OCI-LY7 (cell line): ENCODE results near the gene PPHLN1. TPM values are rescaled to one million over a fixed set of nuclear protein-coding genes. Genes with fewer than 3 reads are reported as not detected.

Experiments
- BruUV-seq: library from RNA; stranded (reverse); fragments of 400-500 nt; replicated peaks from 2 replicates; lab custom pipeline; 2021; lab: Mats Ljungman, UMichigan
- CTCF ChIA-PET: fragments of 300-600 bp; sonication (Branson Sonifier 250); formaldehyde crosslinking; loops from one replicate; lab custom pipeline; 2022; ENCODE audit warnings: antibody characterized with exemption; ENCODE audit not compliant: unreplicated experiment; lab: Charles Lee
- POLR2A ChIA-PET: fragments of 300-600 bp; sonication (Branson Sonifier 250); formaldehyde crosslinking; loops from one replicate; lab custom pipeline; 2022; ENCODE audit warnings: antibody characterized with exemption; lab: Charles Lee
- DNase-seq: peaks from one replicate; pipeline ENCODE4 v3.0.0-alpha.2; 2015; ENCODE audit warnings: low spot score
- H2AFZ ChIP-seq: fragments of 200-600 bp; sonication (generic), shearing (Covaris generic); 2 replicates; pipeline ENCODE4 v1.6.1; 2014; ENCODE audit warnings: mild to moderate bottlenecking, antibody characterized with exemption, low read length, moderate library complexity
- H3K27ac ChIP-seq: fragments of 200-600 bp; sonication (generic); 2 replicates; pipeline ENCODE4 v1.5.1; 2014; ENCODE audit warnings: mixed run types, low read depth, mild to moderate bottlenecking, moderate library complexity, low read length, inconsistent platforms; ENCODE audit not compliant: poor library complexity, severe bottlenecking
- H3K36me3 ChIP-seq: fragments of 200-600 bp; sonication (generic); 2 replicates; pipeline ENCODE4 v1.6.1; 2014; ENCODE audit warnings: mild to moderate bottlenecking, antibody characterized with exemption, low read length, moderate library complexity, mixed read lengths; ENCODE audit not compliant: insufficient read depth
- H3K4me1 ChIP-seq: fragments of 200-600 bp; sonication (generic); 2 replicates; pipeline ENCODE4 v1.5.1; 2014; ENCODE audit warnings: mild to moderate bottlenecking, low read length; ENCODE audit not compliant: insufficient read depth, poor library complexity, severe bottlenecking
- H3K4me2 ChIP-seq: fragments of 200-600 bp; sonication (generic); 2 replicates; pipeline ENCODE4 v1.6.1; 2014; ENCODE audit warnings: mild to moderate bottlenecking, low read length
- H3K4me3 ChIP-seq: fragments of 200-600 bp; sonication (generic); 2 replicates; pipeline ENCODE4 v1.5.1; 2014; ENCODE audit warnings: mild to moderate bottlenecking, low read depth, low read length; ENCODE audit not compliant: poor library complexity, severe bottlenecking
- H3K79me2 ChIP-seq: fragments of 200-600 bp; sonication (generic); 2 replicates; pipeline ENCODE4 v1.6.1; 2016; ENCODE audit warnings: low read depth, mild to moderate bottlenecking, low read length, moderate library complexity, mixed read lengths; ENCODE audit not compliant: insufficient read depth
- H3K9me2 ChIP-seq: fragments of 200-600 bp; sonication (generic); 2 replicates; pipeline ENCODE4 v1.6.1; 2016; ENCODE audit warnings: mild to moderate bottlenecking, low read length, mixed read lengths; ENCODE audit not compliant: insufficient read depth
- H3K9me3 ChIP-seq: fragments of 200-600 bp; sonication (generic); 2 replicates; pipeline ENCODE4 v1.6.1; 2014; ENCODE audit warnings: mild to moderate bottlenecking, mixed run types, low read length, mixed read lengths
- H4K20me1 ChIP-seq: fragments of 200-600 bp; sonication (generic); 2 replicates; pipeline ENCODE4 v1.6.1; 2014; ENCODE audit warnings: mild to moderate bottlenecking, antibody characterized with exemption, low read length, moderate library complexity, mixed read lengths; ENCODE audit not compliant: insufficient read depth
- EZH2phosphoT487 ChIP-seq: fragments of 200-600 bp; sonication (generic); IDR thresholded peaks from 2 replicates; pipeline ENCODE4 v1.6.1; 2018; ENCODE audit warnings: low read depth, borderline replicate concordance, mild to moderate bottlenecking, mixed run types, antibody characterized with exemption, low read length, moderate library complexity, mixed read lengths
- intact Hi-C: fragments of 100-400 bp; cut with micrococcal nuclease; formaldehyde crosslinking; loops from one replicate; pipeline ENCODE4 v1.10.0; 2022; ENCODE audit not compliant: unreplicated experiment
- total RNA-seq, 2 experiments: library from RNA; depleted of rRNA in 1 of 2; stranded (reverse); fragments of >200 nt in 1 of 2; shearing (Covaris generic) in 1 of 2; gene quantifications; 2 replicates each; pipeline ENCODE4 v1.2.3, GENCODE V29; 2014 to 2022
- TF ChIP-seq, protein P1 (sequence below): fragments of 200-600 bp; sonication (generic); conservative IDR thresholded peaks from 2 replicates; pipeline ENCODE4 v1.5.1; 2014; ENCODE audit warnings: mild to moderate bottlenecking, antibody characterized with exemption, low read length, moderate library complexity, mixed read lengths

Gene PPHLN1
- total RNA-seq, 2 experiments from 2014 or later = 95.3 to 97.6 TPM

DNA sequence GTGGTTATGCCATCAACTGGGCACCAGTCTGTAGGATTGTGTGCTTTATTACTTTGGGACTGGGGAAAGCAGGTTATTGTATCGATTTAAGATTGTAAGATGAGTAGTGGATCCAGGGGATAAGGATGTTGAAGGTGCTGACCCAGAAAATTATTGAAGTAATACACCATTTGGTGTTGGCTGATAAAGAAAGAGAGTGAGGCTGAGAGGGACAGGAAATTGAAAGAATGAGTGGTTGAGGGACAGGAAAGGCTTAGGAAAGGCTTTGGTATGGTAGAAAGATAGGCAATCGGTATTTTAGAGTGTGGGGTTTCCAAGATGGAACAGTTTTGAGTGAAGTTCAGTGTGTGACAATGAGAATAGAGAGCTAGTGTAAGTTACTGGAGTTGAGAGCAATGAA lies 12.3 kb downstream of the PPHLN1 start:
- ChIA-PET CTCF (no interaction called here), POLR2A (interaction anchor here (0.6 to 1.2 kb wide), 2 partner anchors 13 to 257 kb away, joined by 3 read pairs; no protein-coding TSS in a partner anchor)
- Histone ChIP-seq H2AFZ (no peak overlapping the region), H3K27ac (no peak overlapping the region), H3K4me3 (no peak overlapping the region), H4K20me1 (peaks cover 15% of the 10 kb centered on the region), H3K9me2 (no peaks in the 10 kb centered on the region), H3K36me3 (peaks cover 81% of the 10 kb centered on the region), H3K79me2 (peaks cover 83% of the 10 kb centered on the region), H3K4me2 (no peak overlapping the region), H3K9me3 (no peaks in the 10 kb centered on the region), H3K4me1 (no peaks in the 10 kb centered on the region)
- intact Hi-C loops = no loop called here
- no peak for DNase-seq
- no TSS peak for BruUV-seq
- no peak for TF ChIP-seq EZH2phosphoT487
- TF ChIP-seq, protein P1, sequence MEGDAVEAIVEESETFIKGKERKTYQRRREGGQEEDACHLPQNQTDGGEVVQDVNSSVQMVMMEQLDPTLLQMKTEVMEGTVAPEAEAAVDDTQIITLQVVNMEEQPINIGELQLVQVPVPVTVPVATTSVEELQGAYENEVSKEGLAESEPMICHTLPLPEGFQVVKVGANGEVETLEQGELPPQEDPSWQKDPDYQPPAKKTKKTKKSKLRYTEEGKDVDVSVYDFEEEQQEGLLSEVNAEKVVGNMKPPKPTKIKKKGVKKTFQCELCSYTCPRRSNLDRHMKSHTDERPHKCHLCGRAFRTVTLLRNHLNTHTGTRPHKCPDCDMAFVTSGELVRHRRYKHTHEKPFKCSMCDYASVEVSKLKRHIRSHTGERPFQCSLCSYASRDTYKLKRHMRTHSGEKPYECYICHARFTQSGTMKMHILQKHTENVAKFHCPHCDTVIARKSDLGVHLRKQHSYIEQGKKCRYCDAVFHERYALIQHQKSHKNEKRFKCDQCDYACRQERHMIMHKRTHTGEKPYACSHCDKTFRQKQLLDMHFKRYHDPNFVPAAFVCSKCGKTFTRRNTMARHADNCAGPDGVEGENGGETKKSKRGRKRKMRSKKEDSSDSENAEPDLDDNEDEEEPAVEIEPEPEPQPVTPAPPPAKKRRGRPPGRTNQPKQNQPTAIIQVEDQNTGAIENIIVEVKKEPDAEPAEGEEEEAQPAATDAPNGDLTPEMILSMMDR = no peak

DNA sequence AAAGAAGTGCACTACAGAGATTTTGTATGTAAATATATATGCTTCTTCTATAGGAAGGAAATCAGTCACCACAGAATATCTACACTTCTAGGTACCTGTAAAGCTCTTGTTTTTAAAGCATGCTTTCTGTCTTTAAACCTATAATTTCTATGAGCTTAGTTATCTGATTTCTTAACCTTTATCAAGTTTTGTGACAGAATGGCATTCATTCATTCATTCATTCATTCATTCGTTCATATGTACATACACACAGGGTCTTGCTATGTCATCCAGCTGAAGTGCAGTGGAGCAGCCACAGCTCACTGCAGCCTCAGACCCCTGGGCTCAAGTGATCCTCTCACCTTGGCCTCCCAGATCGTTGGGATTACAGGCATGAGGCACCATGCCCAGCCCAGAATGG lies 16.1 kb downstream of the PPHLN1 start:
- CTCF ChIA-PET = no interaction called here

DNA sequence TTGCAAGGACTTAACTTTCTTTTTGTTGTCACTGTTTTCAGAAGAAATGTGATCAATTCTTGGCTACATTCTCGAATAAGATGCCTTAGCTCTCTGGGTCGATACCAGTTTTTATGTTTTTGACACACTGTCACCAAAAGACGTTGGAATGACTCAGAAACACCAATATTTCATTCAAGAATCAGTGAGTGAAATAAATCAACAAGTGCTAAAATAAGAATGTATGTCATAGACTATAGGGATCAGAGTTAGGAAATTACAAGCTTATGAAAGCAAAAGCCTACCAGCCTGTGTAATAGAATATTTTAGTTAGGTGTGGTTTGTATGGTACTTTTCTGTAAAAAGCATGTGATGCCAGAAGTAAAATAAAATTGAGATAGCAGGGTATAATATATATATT lies 17.8 kb downstream of the PPHLN1 start:
- ChIA-PET POLR2A (no interaction called here), CTCF (no interaction called here)
- Histone ChIP-seq H3K4me1 (no peaks in the 10 kb centered on the region), H3K9me2 (no peaks in the 10 kb centered on the region), H3K79me2 (peaks cover 90% of the 10 kb centered on the region), H2AFZ (no peak overlapping the region), H3K27ac (no peak overlapping the region), H3K9me3 (0 out of 2 replicates have a peak, but pooled peaks cover 3% of the 10 kb centered on the region), H4K20me1 (peaks cover 6% of the 10 kb centered on the region; the same call in 1 of the 2 replicates), H3K36me3 (peaks cover 76% of the 10 kb centered on the region), H3K4me2 (no peak overlapping the region), H3K4me3 (no peak overlapping the region)
- intact Hi-C loops = no loop called here
- BruUV-seq = no TSS peak
- TF ChIP-seq, protein P1 = no peak
- TF ChIP-seq EZH2phosphoT487 = no peak
- no peak for DNase-seq

More for the DNA sequence above, 16.1 kb downstream of the PPHLN1 start:
- Histone ChIP-seq H3K4me2 (no peak overlapping the region), H4K20me1 (peaks cover 6% of the 10 kb centered on the region; the same call in 1 of the 2 replicates), H3K4me3 (no peak overlapping the region), H3K9me3 (no peaks in the 10 kb centered on the region), H3K27ac (no peak overlapping the region), H3K36me3 (peaks cover 74% of the 10 kb centered on the region), H3K4me1 (no peaks in the 10 kb centered on the region), H2AFZ (no peak overlapping the region), H3K9me2 (no peaks in the 10 kb centered on the region), H3K79me2 (peaks cover 83% of the 10 kb centered on the region)
- no peak for DNase-seq
- TF ChIP-seq EZH2phosphoT487 = no peak
- TF ChIP-seq, protein P1 = no peak
- POLR2A ChIA-PET = interaction anchor here (0.7 to 1.0 kb wide), 3 partner anchors 11 to 35 kb away, joined by 3 to 5 read pairs (median 3); partner anchors contain the start of genes PPHLN1 and ZCRB1
- intact Hi-C loops = no loop called here
- BruUV-seq = no TSS peak
